Anterior cingulate cortex (tissue), 58 donors: ENCODE data around the gene NFIA.

Experiments
- DNase-seq, 58 donors: peaks; one replicate each; lab custom pipeline; 2025; lab: John Stamatoyannopoulos, UW

Gene NFIA

DNA sequence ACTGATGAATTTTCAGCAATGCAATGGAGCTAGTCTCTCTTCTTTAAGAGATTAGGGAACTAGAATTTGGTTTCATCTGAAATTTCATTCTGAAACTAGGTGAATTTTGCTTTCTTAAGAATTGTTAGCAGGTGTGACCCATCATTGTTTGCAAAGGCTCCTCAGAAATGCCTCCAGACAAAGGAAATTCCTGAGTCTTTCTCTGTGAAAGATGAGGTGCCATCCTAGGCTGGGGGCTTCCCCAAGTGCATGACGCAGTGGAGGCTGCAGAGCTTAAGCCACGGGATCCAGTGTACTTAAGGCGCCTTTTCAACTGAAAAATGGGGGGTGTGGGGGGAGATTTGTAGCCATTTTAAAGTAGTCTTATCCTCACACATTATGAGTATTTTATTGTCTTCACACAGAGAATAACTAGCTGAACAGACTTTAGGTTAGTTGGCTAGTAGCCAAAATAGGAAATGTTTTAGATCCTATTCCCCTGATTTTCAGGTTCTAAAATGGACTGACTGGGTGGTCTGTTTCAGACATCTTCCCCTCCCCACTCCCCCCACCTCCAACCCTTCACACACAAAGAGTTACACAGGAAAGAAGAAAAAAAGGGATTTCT, 202.0 kb downstream of the NFIA start:
- no peak for DNase-seq

- no peak for DNase-seq
Measured at GRCh38 chr1:61284936-61285335, 202.6 kb downstream of the NFIA start.

DNA sequence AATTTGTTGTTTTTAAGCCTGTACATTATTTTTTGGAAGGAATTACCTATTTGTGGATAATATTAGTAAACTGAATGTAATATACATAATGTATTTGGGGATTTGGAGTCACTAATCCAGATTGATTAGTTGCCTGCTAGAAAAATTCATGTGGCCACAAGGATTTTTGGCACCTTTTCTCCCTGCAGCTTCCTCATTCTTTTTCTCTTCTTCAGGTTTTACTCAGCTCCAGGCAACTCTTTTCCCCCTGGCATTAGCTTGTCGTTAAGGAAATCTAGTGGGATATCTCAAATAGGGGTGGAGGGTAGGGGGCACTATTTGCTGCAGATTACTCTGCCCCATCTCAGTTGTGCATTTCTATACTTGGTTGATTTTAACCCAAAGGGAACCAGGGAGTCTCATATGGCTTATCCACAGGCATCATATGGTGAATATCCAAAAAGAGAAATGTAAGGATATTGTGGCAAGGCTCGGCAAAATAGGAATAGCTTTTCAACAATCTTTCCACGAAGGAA, 203.1 kb downstream of the NFIA start:
- DNase-seq, result no peak

DNA sequence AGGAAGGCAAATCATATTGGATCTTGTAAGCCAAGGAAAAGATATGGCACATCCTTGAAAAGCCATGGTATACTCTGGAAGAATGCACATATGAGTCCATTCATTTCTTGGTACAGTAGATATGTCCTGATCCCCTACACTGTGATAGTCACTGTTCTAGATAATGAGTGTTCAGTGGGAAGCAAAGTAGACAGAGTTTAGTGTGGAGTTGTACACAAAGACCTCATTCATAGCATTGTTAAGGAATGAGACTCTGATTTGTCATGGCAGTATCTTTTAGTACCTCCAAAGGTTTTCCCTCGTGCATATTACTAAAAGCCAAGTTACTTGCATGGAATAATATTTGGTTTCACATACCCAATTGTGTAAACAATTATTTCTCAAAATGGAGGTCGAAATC, 204.7 kb downstream of the NFIA start:
- DNase-seq, result no peak

- DNase-seq, result no peak
Measured at GRCh38 chr1:61287734-61288133, 205.4 kb downstream of the NFIA start.

DNA sequence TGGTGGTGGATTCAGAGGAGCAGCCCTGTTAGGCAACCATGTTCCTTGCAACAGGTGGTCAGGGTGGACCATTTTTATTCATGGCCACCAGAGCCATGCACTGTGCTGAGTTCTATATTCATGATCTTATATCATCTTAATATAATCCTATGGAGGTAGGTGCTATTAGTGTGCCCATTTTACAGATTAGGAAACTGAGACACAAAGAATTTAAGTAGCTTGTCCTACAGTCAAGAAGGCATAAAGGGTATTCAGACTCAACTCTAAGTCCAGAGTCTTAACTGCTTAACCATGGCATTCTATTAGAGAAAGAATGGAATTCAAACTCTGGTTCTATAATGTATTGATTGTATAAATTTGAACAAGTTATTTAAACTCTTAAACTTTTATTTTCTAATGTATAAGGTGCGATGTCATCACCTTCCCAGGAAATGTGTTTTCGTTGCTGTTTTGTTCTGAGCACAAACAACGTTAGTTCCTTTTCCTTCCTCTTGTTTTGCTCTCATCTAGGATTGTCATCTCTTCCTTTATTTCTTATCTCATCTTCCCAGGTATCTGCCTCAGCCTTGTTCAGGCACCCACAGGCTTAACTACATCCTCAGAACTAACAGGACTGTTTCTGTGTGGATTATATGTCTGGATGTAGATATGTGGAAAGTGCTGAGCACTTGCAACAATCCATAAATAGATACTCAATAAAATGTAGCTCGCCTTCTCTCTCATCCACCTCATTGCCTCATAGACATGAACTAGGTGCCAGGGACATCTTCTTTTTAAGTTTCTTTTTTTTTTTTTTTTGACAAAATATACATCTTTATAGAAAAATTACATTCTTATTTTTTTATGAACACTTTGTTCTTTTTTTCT, 207.1 kb downstream of the NFIA start:
- no peak for DNase-seq

DNA sequence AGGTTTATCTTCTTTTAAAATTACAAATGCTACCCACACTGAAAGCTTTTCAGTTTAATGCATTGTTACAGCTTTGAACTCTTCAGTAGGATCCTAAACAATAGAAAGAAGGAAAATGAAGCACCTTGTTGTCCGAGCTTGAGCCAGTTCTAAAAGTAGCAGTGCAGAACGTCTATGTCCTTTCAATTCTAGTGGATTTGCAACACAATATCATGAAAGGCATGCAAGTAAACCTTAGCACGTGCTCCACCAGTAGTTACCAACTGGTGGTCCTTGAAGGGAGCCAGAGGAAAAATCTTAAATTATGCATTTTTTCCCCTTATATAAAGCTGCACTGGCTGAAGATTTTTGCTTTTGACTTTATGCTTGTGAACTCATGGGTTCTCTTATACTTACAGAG, 208.2 kb downstream of the NFIA start:
- DNase-seq, result no peak

DNA sequence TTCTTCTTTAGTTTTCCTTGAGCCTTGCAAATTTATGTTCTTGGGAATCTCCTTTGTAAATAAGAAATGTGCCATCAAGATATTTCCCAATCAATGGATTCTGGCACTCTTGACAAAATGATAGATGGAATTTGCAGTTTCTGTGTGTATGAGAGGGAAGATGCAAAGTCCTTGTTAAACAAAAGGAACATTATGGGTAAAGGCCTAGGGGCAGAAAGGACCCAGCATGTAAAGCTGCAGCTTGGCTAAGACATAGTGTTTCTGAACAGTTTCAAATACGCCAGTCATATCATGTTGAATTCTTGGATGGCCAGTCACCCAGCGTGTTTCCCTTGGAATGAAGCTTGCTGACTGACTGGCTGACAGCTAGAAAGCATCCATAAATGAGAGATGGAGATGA, 210.8 kb downstream of the NFIA start:
- DNase-seq, result no peak

- DNase-seq, result no peak
Measured at GRCh38 chr1:61293986-61294504, 211.7 kb downstream of the NFIA start.

DNA sequence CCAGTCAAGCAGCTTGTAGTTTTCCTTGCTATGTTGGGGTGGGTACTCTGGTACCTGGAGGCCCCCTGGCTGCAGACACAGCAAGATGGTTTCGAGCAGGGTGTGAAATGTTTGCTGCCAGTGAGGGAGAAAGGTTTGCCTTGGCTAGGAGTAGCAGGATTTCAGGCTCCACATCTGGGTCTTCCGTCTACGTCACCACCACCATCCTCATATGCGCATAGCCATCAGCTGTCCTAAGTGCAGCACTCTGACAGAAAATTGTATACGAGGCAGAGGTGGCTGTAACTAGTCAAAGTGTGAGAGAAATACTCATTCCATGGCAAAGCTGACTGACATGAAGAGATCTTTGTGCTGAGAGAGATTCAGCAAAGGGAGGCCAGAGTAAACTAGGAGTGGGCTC, 212.6 kb downstream of the NFIA start:
- DNase-seq, result no peak

- no peak for DNase-seq
Measured at GRCh38 chr1:61295818-61296537, 213.6 kb downstream of the NFIA start.

DNA sequence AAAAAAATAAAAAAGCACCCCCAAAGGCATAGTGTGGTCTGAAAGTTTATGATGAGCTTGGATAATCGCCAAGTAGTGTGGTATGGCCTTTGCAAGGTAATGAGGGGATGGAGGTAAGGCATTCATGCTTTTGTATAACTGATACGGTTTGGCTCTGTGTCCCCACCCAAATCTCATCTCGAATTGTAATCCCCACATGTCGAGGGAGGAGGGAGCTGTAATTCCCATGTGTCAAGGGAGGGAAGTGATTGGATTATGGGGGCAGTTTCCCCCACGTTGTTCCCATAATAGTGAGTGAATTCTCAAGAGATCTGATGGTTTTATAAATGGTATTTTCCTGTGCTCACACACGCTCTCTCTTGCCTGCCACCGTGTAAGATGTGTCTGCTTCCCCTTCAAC, 215.5 kb downstream of the NFIA start:
- no peak for DNase-seq

- DNase-seq, result no peak
Measured at GRCh38 chr1:61299463-61299862, 217.1 kb downstream of the NFIA start.

GRCh38 chr1:61300899-61301298, 218.5 kb downstream of the NFIA start:
- no peak for DNase-seq

GRCh38 chr1:61301824-61302657, 219.7 kb downstream of the NFIA start:
- no peak for DNase-seq

GRCh38 chr1:61307422-61308142, 225.2 kb downstream of the NFIA start:
- DNase-seq, result no peak

GRCh38 chr1:61310057-61310456, 227.7 kb downstream of the NFIA start:
- no peak for DNase-seq

GRCh38 chr1:61310538-61310937, 228.2 kb downstream of the NFIA start:
- DNase-seq, result no peak

GRCh38 chr1:61313906-61314422, 231.6 kb downstream of the NFIA start:
- DNase-seq, result no peak
